Left renal cortex interstitium (tissue), 4 donors: ENCODE results near the gene TRIM52. TPM values are rescaled to one million over a fixed set of nuclear protein-coding genes. Genes with fewer than 3 reads are reported as not detected.
"Not testable (repeated sequence)": the region's sequence is repeated elsewhere in the genome, so short reads cannot be mapped to it uniquely, and the experiment has no call there.

Experiments
- DNase-seq, 4 donors: peaks; one replicate each; pipeline ENCODE4 v3.0.0-alpha.2; 2013; ENCODE audit warnings: low read depth in 4 of 4, low spot score in 2 of 4, missing footprints in 1 of 4
- polyA plus RNA-seq, 4 donors: library from polyadenylated mRNA; unstranded; fragments of 120-200 nt; gene quantifications; one replicate each; pipeline ENCODE4 v1.2.1, GENCODE V29; 2013; ENCODE audit not compliant: insufficient read length in 4 of 4

TRIM52 gene
- polyA plus RNA-seq, 4 donors, result 17.4 to 52.7 (median 31.4) TPM

- DNase-seq, result no peak
These were observed 43.7 kb downstream of the TRIM52 start for GRCh38 chr5:181217111-181217802.

- DNase-seq, result no peak
These were observed 44.6 kb downstream of the TRIM52 start for GRCh38 chr5:181215997-181216989.

DNA sequence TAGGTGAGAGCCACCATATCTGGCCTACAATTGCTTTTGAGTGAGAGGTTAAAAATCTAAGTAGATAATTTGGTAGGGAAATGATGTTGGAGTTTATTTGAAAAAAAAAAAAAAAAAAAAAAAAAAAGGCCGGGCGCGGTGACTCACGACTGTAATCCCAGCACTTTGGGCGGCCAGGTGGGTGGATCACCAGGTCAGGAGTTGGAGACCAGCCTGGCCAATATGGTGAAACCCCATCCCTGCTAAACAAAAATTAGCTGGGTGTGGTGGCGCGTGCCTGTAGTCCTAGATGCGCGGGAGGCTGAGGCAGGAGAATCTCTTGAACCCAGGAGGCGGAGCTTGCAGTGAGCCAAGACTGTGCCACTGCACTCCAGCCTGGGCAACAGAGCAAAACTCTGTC, 46.7 kb downstream of the TRIM52 start:
- DNase-seq, result not testable (repeated sequence)

DNA sequence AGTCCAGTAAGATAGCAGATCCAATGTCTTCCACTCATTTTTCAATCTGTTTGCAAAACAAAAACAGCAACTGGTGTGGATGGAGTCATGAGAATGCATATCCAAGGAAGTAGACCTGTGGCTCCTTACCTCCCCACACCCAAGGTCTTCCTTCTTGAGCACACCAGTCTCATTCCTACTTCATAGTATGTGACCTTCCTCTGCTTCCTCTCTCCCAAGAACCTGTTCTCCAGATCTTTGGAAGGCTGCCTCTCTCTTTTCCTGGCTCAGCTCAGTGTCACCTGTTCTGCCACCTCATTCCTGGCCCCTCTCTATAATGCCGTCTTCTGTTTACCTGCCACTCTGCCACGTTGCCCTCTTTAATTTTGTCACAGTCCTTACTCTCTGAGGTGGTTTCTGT, 48.0 kb downstream of the TRIM52 start:
- DNase-seq, result no peak

- DNase-seq, result no peak
These were observed 48.9 kb downstream of the TRIM52 start for GRCh38 chr5:181212080-181212479.

DNA sequence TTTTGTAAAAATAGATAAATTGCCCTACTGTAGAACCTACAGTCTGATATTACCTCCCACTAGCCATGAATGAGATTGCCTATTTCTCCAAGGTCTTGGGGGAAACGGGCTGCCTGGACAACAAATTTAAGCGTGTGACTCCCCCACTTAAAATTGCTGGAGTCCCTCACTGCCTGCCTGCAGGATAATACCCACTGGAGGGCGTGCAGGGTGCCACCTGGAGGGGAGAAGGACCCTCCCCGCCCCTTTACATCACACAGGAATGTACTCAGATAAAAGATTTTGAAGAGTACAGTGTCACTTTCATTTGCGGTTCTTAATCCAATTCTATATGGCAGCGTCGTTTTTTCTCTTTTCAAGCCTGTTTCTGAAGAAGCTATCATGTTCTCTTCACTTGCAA, 49.7 kb downstream of the TRIM52 start:
- DNase-seq, result no peak

- not testable (repeated sequence) for DNase-seq
These were observed 50.2 kb downstream of the TRIM52 start for GRCh38 chr5:181210698-181211097.

DNA sequence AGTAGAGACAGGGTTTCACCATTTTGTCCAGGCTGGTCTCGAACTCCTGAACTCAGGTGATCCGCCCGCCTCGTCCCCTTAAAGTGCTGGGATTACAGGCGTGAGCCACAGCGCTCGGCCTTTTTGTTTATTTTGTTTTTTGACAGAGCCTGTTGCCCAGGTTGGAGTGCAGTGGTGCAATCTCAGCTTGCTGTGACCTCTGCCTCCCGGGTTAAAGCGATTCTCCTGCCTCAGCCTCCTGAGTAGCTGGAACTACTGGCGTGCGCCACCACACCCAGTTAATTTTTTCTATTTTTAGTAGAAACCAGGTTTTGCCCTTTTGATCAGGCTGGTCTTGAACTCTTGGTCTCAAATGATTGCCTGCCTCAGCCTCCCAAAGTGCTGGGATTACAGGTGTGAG, 50.8 kb downstream of the TRIM52 start:
- DNase-seq, result not testable (repeated sequence)

DNA sequence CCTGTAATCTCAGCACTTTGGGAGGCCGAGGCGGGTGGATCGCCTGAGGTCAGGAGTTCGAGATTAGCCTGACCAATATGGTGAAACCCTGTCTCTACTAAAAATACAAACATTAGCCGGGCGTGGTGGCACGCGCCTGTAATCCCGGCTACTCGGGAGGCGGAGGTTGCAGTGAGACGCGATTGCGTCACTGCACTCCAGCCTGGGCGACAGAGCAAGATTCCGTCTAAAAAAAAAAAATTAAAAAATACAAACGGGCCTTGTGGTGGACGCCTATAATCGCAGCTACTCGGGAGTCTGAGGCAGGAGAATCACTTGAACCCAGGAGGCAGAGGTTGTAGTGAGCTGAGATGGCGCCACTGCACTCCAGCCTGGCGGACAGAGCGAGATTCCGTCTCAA, 51.9 kb downstream of the TRIM52 start:
- not testable (repeated sequence) for DNase-seq

GRCh38 chr5:181207960-181208253, 53.0 kb downstream of the TRIM52 start:
- DNase-seq, result no peak

- no peak for DNase-seq
These were observed 53.6 kb downstream of the TRIM52 start for GRCh38 chr5:181207214-181207959.

GRCh38 chr5:181205761-181206649, 54.9 kb downstream of the TRIM52 start:
- DNase-seq, result peak in 1 of 4 donors; percentile 62

Other genes starting within 250 kb of the TRIM52 start
- gene BTNL9, start 220.9 kb downstream of the TRIM52 start, polyA plus RNA-seq, result 10 to 100 TPM in 2 of 4 donors, 1 to 10 TPM in 2; 5.6 to 15.5 (median 8.2) TPM
- gene OR2V1, start 130.0 kb downstream of the TRIM52 start, polyA plus RNA-seq, result under 1 TPM in 1 of 4 donors, not detected in 3; 0.06 TPM
- gene OR2V2, start 113.6 kb downstream of the TRIM52 start, polyA plus RNA-seq, result not detected
- under 1 TPM; 0.16 to 0.68 (median 0.25) TPM for gene TRIM7, start 55.9 kb downstream of the TRIM52 start, polyA plus RNA-seq
- gene TRIM41, start 37.9 kb downstream of the TRIM52 start, polyA plus RNA-seq, result 10 to 100 TPM; 30.6 to 41.6 (median 36.5) TPM
- gene RACK1, start 17.2 kb downstream of the TRIM52 start, polyA plus RNA-seq, result 1,000 to 10,000 TPM; 2,538 to 2,825 (median 2,727) TPM
- under 1 TPM in 1 of 4 donors, not detected in 3; 0.21 TPM for gene OR4F3, start 106.1 kb upstream of the TRIM52 start, polyA plus RNA-seq